H1 (cell line): ENCODE measurements around the gene JTB. TPM values are rescaled to one million over a fixed set of nuclear protein-coding genes. Genes with fewer than 3 reads are reported as not detected.

ENCODE experiments used
- CTCF ChIA-PET: fragments of 300-600 bp; sonication (Branson Sonifier 250); formaldehyde crosslinking; loops from one replicate; lab custom pipeline; 2021; ENCODE audit not compliant: partially characterized antibody; lab: Charles Lee
- POLR2A ChIA-PET: fragments of 300-600 bp; sonication (Branson Sonifier 250); formaldehyde crosslinking; loops from one replicate; lab custom pipeline; 2021; ENCODE audit warnings: inconsistent platforms; ENCODE audit not compliant: partially characterized antibody; lab: Charles Lee
- DNase-seq, 2 experiments: peaks; one replicate each; pipeline versions ENCODE4 v3.0.0 to v3.0.0-alpha.2; 2010 to 2022; ENCODE audit warnings: low spot score in 2 of 2, low read depth in 1 of 2, mixed read lengths in 1 of 2
- FAIRE-seq: peaks from 2 replicates; lab custom pipeline; 2011; peaks lifted over from hg19 to GRCh38; lab: Jason Lieb, UNC
- H2AFZ ChIP-seq: 2 replicates; pipeline ENCODE4 v1.8.1; 2012; ENCODE audit warnings: low read length, inconsistent platforms
- H2AK5ac ChIP-seq: 2 replicates; pipeline ENCODE4 v1.6.1; 2013; ENCODE audit warnings: low read depth, low read length
- H2BK120ac ChIP-seq: replicated peaks from 2 replicates; pipeline ENCODE3; 2013; ENCODE audit warnings: low read depth, low read length, inconsistent platforms
- H2BK12ac ChIP-seq: 2 replicates; pipeline ENCODE4 v1.6.1; 2013; ENCODE audit warnings: low read depth, low read length
- H2BK15ac ChIP-seq: 2 replicates; pipeline ENCODE4 v1.6.1; 2013; ENCODE audit warnings: low read length
- H2BK20ac ChIP-seq: 2 replicates; pipeline ENCODE4 v1.6.1; 2013; ENCODE audit warnings: low read length
- H2BK5ac ChIP-seq: 2 replicates; pipeline ENCODE4 v1.6.1; 2013; ENCODE audit warnings: low read depth, low read length
- H3K14ac ChIP-seq: 2 replicates; pipeline ENCODE4 v1.6.1; 2013; ENCODE audit warnings: inconsistent platforms; ENCODE audit not compliant: insufficient read length
- H3K18ac ChIP-seq: 2 replicates; pipeline ENCODE4 v1.6.1; 2013; ENCODE audit warnings: low read length; ENCODE audit errors: extremely low read depth
- H3K23ac ChIP-seq: 2 replicates; pipeline ENCODE4 v1.6.1; 2013; ENCODE audit warnings: inconsistent platforms; ENCODE audit not compliant: insufficient read length
- H3K23me2 ChIP-seq: 2 replicates; pipeline ENCODE4 v1.6.1; 2013; ENCODE audit warnings: low read depth, low read length
- H3K27ac ChIP-seq: 2 replicates; pipeline ENCODE4 v1.6.1; 2011; ENCODE audit warnings: low read depth, low read length, inconsistent platforms
- H3K27me3 ChIP-seq, 4 experiments: replicated peaks in 1 of 4; 1 replicate in 1 of 4; 2 replicates in 3 of 4; pipeline versions ENCODE4 v1.6.1 to v1.8.1; 2011 to 2013; ENCODE audit warnings: low read length in 3 of 4, mild to moderate bottlenecking in 3 of 4, inconsistent platforms in 2 of 4, mixed read lengths in 2 of 4, moderate library complexity in 1 of 4; ENCODE audit not compliant: control insufficient read depth in 3 of 4, insufficient read depth in 3 of 4; ENCODE audit errors: extremely low read depth in 1 of 4
- H3K36me3 ChIP-seq, 4 experiments: 2 replicates each; pipeline versions ENCODE4 v1.6.1 to v1.8.1; 2011 to 2013; ENCODE audit warnings: mild to moderate bottlenecking in 4 of 4, low read length in 3 of 4, moderate library complexity in 2 of 4, control low read depth in 1 of 4, inconsistent platforms in 1 of 4; ENCODE audit not compliant: insufficient read depth in 4 of 4, control insufficient read depth in 2 of 4
- H3K4ac ChIP-seq: replicated peaks from 2 replicates; pipeline ENCODE3; 2013; ENCODE audit warnings: low read length, low read depth, mixed read lengths, inconsistent platforms; ENCODE audit not compliant: insufficient read length
- H3K4me1 ChIP-seq, 4 experiments: replicated peaks in 1 of 4; 1 replicate in 1 of 4; 2 replicates in 3 of 4; pipeline versions ENCODE4 v1.6.1 to v1.8.1; 2011 to 2013; ENCODE audit warnings: low read length in 3 of 4, inconsistent platforms in 2 of 4, mixed read lengths in 1 of 4; ENCODE audit not compliant: insufficient read depth in 4 of 4, control insufficient read depth in 3 of 4
- H3K4me2 ChIP-seq, 2 experiments: 2 replicates each; pipeline versions ENCODE4 v1.6.1 to v1.8.1; 2011 to 2013; ENCODE audit warnings: low read depth in 2 of 2, low read length in 2 of 2, control low read depth in 1 of 2, inconsistent platforms in 1 of 2, mild to moderate bottlenecking in 1 of 2; ENCODE audit not compliant: insufficient read depth in 1 of 2
- H3K4me3 ChIP-seq, 4 experiments: fragments of 200-600, 300-600 bp in 1 of 4; sonication (generic), shearing (Covaris generic), sonication (Bioruptor Twin) in 1 of 4; 2 replicates each; pipeline versions ENCODE4 v1.5.1 to v1.8.1; 2011 to 2016; ENCODE audit warnings: low read length in 4 of 4, low read depth in 3 of 4, control low read depth in 2 of 4, inconsistent platforms in 2 of 4, mild to moderate bottlenecking in 2 of 4, mixed read lengths in 1 of 4, moderate library complexity in 1 of 4; ENCODE audit not compliant: insufficient read depth in 2 of 4; ENCODE audit errors: extremely low read depth in 1 of 4
- H3K56ac ChIP-seq: replicated peaks from 2 replicates; pipeline ENCODE3; 2013; ENCODE audit warnings: low read depth, mild to moderate bottlenecking, mixed read lengths, low read length, inconsistent platforms; ENCODE audit not compliant: insufficient read length
- H3K79me1 ChIP-seq: 2 replicates; pipeline ENCODE4 v1.6.1; 2013; ENCODE audit warnings: low read depth, low read length, control low read depth
- H3K79me2 ChIP-seq, 2 experiments: 2 replicates each; pipeline versions ENCODE4 v1.6.1 to v1.8.1; 2012 to 2013; ENCODE audit warnings: low read length in 2 of 2, mild to moderate bottlenecking in 2 of 2, inconsistent platforms in 1 of 2; ENCODE audit not compliant: insufficient read depth in 2 of 2, control insufficient read depth in 1 of 2
- H3K9ac ChIP-seq, 4 experiments: replicated peaks in 1 of 4; 1 replicate in 1 of 4; 2 replicates in 3 of 4; pipeline versions ENCODE4 v1.6.1 to v1.8.1; 2011 to 2013; ENCODE audit warnings: low read depth in 3 of 4, low read length in 3 of 4, control low read depth in 2 of 4, mild to moderate bottlenecking in 2 of 4, moderate library complexity in 2 of 4, inconsistent platforms in 1 of 4; ENCODE audit errors: extremely low read depth in 1 of 4
- H3K9me3 ChIP-seq, 2 experiments: 2 replicates each; pipeline versions ENCODE4 v1.6.1 to v1.8.1; 2012 to 2013; ENCODE audit warnings: mild to moderate bottlenecking in 2 of 2, moderate library complexity in 2 of 2, control low read depth in 1 of 2, inconsistent platforms in 1 of 2, low read depth in 1 of 2, low read length in 1 of 2, mixed read lengths in 1 of 2; ENCODE audit not compliant: insufficient read depth in 2 of 2
- H4K20me1 ChIP-seq, 2 experiments: replicated peaks in 1 of 2; 2 replicates each; pipeline versions ENCODE3 to v1.8.1; 2011 to 2013; ENCODE audit warnings: inconsistent platforms in 2 of 2, low read length in 2 of 2, mild to moderate bottlenecking in 1 of 2; ENCODE audit not compliant: insufficient read depth in 2 of 2, control insufficient read depth in 1 of 2
- H4K5ac ChIP-seq: 2 replicates; pipeline ENCODE4 v1.6.1; 2013; ENCODE audit warnings: low read length, low read depth, mixed read lengths, inconsistent platforms; ENCODE audit not compliant: insufficient read length
- H4K8ac ChIP-seq: 2 replicates; pipeline ENCODE4 v1.8.0; 2013; ENCODE audit warnings: mild to moderate bottlenecking, moderate library complexity, low read length, inconsistent platforms; ENCODE audit not compliant: insufficient read depth; ENCODE audit errors: extremely low read depth
- H4K91ac ChIP-seq: replicated peaks from 2 replicates; pipeline ENCODE3; 2013; ENCODE audit warnings: low read length, mixed read lengths, inconsistent platforms; ENCODE audit not compliant: insufficient read length
- BACH1 ChIP-seq: IDR thresholded peaks from 2 replicates; pipeline ENCODE4 v1.6.1; 2012; ENCODE audit warnings: low read length, improper control_type of control experiment
- CBX5 ChIP-seq: fragments of 300-800, 300-1000 bp; sonication (generic); IDR thresholded peaks from 2 replicates; pipeline ENCODE4 v1.7.1; 2016; ENCODE audit warnings: antibody characterized with exemption, low read length, low read depth
- CHD1 ChIP-seq: IDR thresholded peaks from 2 replicates; pipeline ENCODE4 v1.6.1; 2012; ENCODE audit warnings: low read depth, low read length, improper control_type of control experiment
- CHD2 ChIP-seq: IDR thresholded peaks from 2 replicates; pipeline ENCODE4 v1.6.1; 2012; ENCODE audit warnings: low read length, improper control_type of control experiment
- EP300 ChIP-seq, 2 experiments: IDR thresholded peaks; 1 replicate in 1 of 2; 2 replicates in 1 of 2; pipeline ENCODE4 v1.6.1; 2011 to 2012; ENCODE audit warnings: low read depth in 2 of 2, low read length in 2 of 2, mild to moderate bottlenecking in 2 of 2, borderline replicate concordance in 1 of 2, inconsistent platforms in 1 of 2, moderate library complexity in 1 of 2
- EZH2 ChIP-seq: fragments of 200-600 bp; sonication (generic); IDR thresholded peaks from 2 replicates; pipeline ENCODE4 v1.7.1; 2012; ENCODE audit warnings: low read depth, mild to moderate bottlenecking, moderate library complexity, low read length, inconsistent platforms; ENCODE audit not compliant: severe bottlenecking
- FOSL1 ChIP-seq: IDR thresholded peaks from 2 replicates; pipeline ENCODE4 v1.6.1; 2011; ENCODE audit warnings: mild to moderate bottlenecking, low read depth, low read length, moderate library complexity; ENCODE audit not compliant: insufficient read depth
- HDAC6 ChIP-seq: IDR thresholded peaks from one replicate; pipeline ENCODE4 v1.7.1; 2012; ENCODE audit warnings: low read depth, mild to moderate bottlenecking, inconsistent platforms, low read length, moderate library complexity
- KDM1A ChIP-seq: fragments of 200-600, 300-600 bp; sonication (generic); IDR thresholded peaks from 2 replicates; pipeline ENCODE4 v1.7.1; 2016; ENCODE audit warnings: mild to moderate bottlenecking, low read length, borderline replicate concordance
- KDM5A ChIP-seq: fragments of 200-600 bp; IDR thresholded peaks from 2 replicates; pipeline ENCODE4 v1.7.1; 2012; ENCODE audit warnings: mild to moderate bottlenecking, low read length, inconsistent platforms, mixed read lengths
- MAFK ChIP-seq: IDR thresholded peaks from 2 replicates; pipeline ENCODE4 v1.6.1; 2012; ENCODE audit warnings: low read depth, mild to moderate bottlenecking, improper control_type of control experiment, low read length
- POLR2A ChIP-seq, 2 experiments: IDR thresholded peaks; 1 replicate in 1 of 2; 2 replicates in 1 of 2; pipeline ENCODE4 v1.6.1; 2011; ENCODE audit warnings: low read depth in 2 of 2, low read length in 2 of 2, mild to moderate bottlenecking in 2 of 2; ENCODE audit errors: control extremely low read depth in 1 of 2
- POU5F1 ChIP-seq: IDR thresholded peaks from 2 replicates; pipeline ENCODE4 v1.6.1; 2011; ENCODE audit warnings: low read depth, mild to moderate bottlenecking, low read length, moderate library complexity
- WGBS, 2 experiments: shearing (Covaris generic) in 1 of 2; methylation state at CpG; one replicate each; pipeline versions ENCODE4 v1.1.6 to v1.1.7; 2013 to 2015; ENCODE audit warnings: low lambda C conversion rate in 2 of 2, mixed read lengths in 2 of 2, inconsistent platforms in 1 of 2, low coverage in 1 of 2, missing lambda C conversion rate in 1 of 2; ENCODE audit not compliant: insufficient replicate concordance in 2 of 2, insufficient coverage in 1 of 2, insufficient read length in 1 of 2; ENCODE audit errors: extremely low coverage in 1 of 2, missing lambda C conversion rate in 1 of 2; 5-methylcytosine and 5-hydroxymethylcytosine counted together
- polyA plus RNA-seq, 7 experiments: library from polyadenylated mRNA; depleted of rRNA in 3 of 7; stranded (reverse) in 5 of 7; unstranded in 2 of 7; fragments of >200 nt in 5 of 7; fragments of 200-250 nt in 2 of 7; gene quantifications; 1 replicate in 5 of 7; 2 replicates in 1 of 7; 4 replicates in 1 of 7; pipeline versions ENCODE4 v1.2.1 to v1.2.3, GENCODE V29; 2011 to 2013; ENCODE audit warnings: missing spikeins in 2 of 7, mixed read lengths in 2 of 7
- total RNA-seq: library from RNA; stranded (reverse); fragmentation: NEBNext Ultra II Directional; extraction: Animal tissue kit (Norgen Biotek cat#: 25700); gene quantifications from 2 replicates; pipeline ENCODE4 v1.2.1, GENCODE V29; 2021
- TF ChIP-seq, protein P1 (sequence below): IDR thresholded peaks from 2 replicates; pipeline ENCODE4 v1.6.1; 2012; ENCODE audit warnings: inconsistent platforms

JTB gene
- total and polyA plus RNA-seq, 2 of the 8 experiments (the other 6 are each of a cell fraction or from before 2014, with no cell fraction given), result 91.1 to 122 TPM

DNA sequence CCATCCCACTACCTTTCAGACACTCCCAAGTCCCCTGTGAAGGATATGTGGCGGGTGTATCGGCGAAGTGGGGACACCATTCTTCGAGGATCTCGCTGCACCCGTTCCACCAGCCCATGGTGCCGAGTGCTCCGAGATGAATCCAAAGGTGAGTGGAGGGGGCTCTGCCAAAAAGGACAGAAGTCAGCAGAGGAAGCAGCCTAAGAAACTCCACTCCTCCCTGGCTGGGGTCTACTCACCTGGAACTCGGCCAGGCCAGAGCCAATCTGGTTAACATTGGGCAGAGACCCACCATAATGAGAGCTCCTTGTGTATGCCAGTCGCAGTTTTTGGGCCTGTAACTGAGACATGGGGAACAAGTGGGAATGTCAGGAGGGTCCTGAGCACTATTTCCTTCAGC, 22.6 kb downstream of the JTB start:
- Histone ChIP-seq H2BK120ac (no peak overlapping the region), H3K4me3 (no peak overlapping the region), H3K27me3 (no peaks in the 10 kb centered on the region), H4K91ac (no peak overlapping the region), H3K23ac (no peak overlapping the region), H3K4me1 (peaks cover 0 to 8% (median 2%) of the 10 kb centered on the region in 4 experiments; a peak in 4 of 7 replicates), H4K5ac (no peak overlapping the region)
- TF ChIP-seq BACH1 (no peak), MAFK (no peak), FOSL1 (no peak), EP300 (IDR thresholded peaks at IDR 0.05; ENCODE audit: borderline replicate concordance in 1 of 2, low read depth in 2 of 2, low read length in 2 of 2) (no peak), CHD1 (no peak), HDAC6 (no peak), KDM1A (no peak), EZH2 (no peak), CHD2 (no peak), POU5F1 (no peak), POLR2A (IDR thresholded peaks at IDR 0.05; ENCODE audit: control extremely low read depth in 1 of 2, low read depth in 2 of 2, low read length in 2 of 2) (no peak), CBX5 (no peak), KDM5A (no peak)
- TF ChIP-seq, protein P1, sequence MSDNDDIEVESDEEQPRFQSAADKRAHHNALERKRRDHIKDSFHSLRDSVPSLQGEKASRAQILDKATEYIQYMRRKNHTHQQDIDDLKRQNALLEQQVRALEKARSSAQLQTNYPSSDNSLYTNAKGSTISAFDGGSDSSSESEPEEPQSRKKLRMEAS, result no peak
- TF ChIP-seq, all 59 proteins: peak for 0
- Histone ChIP-seq H3K4me2 (no peak overlapping the region), H3K79me1 (peaks cover 24% of the 10 kb centered on the region), H2BK15ac (no peak overlapping the region), H3K79me2 (peaks cover 21 to 46% of the 10 kb centered on the region in 2 experiments), H3K14ac (no peak overlapping the region), H2AFZ (no peak overlapping the region), H3K56ac (no peak overlapping the region), H2BK20ac (no peak overlapping the region), H4K20me1 (peaks cover 9 to 18% of the 10 kb centered on the region in 2 experiments), H3K9ac (no peak overlapping the region), H3K23me2 (peaks cover 10% of the 10 kb centered on the region), H3K9me3 (no peaks in the 10 kb centered on the region), H2BK12ac (no peak overlapping the region), H3K27ac (no peak overlapping the region), H3K36me3 (peaks cover 8 to 26% (median 21%) of the 10 kb centered on the region in 4 experiments), H4K8ac (no peak overlapping the region; the same call in 1 of the 2 replicates), H2BK5ac (no peak overlapping the region), H2AK5ac (no peak overlapping the region), H3K4ac (no peak overlapping the region), H3K18ac (no peak overlapping the region)
- no peak for FAIRE-seq
- ChIA-PET CTCF (interaction anchor here (5.2 to 6.4 kb wide), 2 partner anchors 10 to 31 kb away, joined by 31 read pairs; partner anchors contain the start of genes DENND4B and RAB13), POLR2A (interaction anchor here (1.0 to 8.8 kb wide), 8 partner anchors 9 to 38 kb away, joined by 3 to 156 read pairs (median 6); partner anchors contain the start of genes CREB3L4, DENND4B, JTB and RPS27)
- DNase-seq, result no peak
- 96% methylated on average over 10 of the region's 10 CpGs; no CpG with 5 or more reads in 1 of the 2 experiments for WGBS, 2 experiments
